Small intestine (tissue), 7 donors: ENCODE measurements around the gene VPS37B. TPM values are rescaled to one million over a fixed set of nuclear protein-coding genes. Genes with fewer than 3 reads are reported as not detected.
"Not testable (repeated sequence)": the region's sequence is repeated elsewhere in the genome, so short reads cannot be mapped to it uniquely, and the experiment has no call there.

Experiments used
- DNase-seq, 2 donors: peaks; one replicate each; pipeline versions ENCODE4 v3.0.0 to v3.0.0-alpha.2; 2013
- FAIRE-seq: peaks from 2 replicates; lab custom pipeline; 2012; peaks lifted over from hg19 to GRCh38; lab: Jason Lieb, UNC
- H3K27ac ChIP-seq, 3 donors: one replicate each; pipeline ENCODE4 v1.5.1; 2013; ENCODE audit warnings: low read length in 2 of 3, mild to moderate bottlenecking in 2 of 3, control low read depth in 1 of 3, inconsistent platforms in 1 of 3, low read depth in 1 of 3, moderate library complexity in 1 of 3
- H3K27me3 ChIP-seq, 3 donors: one replicate each; pipeline ENCODE4 v1.6.1; 2013; ENCODE audit warnings: low read length in 3 of 3, inconsistent platforms in 1 of 3; ENCODE audit not compliant: control insufficient read depth in 3 of 3, insufficient read depth in 3 of 3
- H3K36me3 ChIP-seq, 3 donors: one replicate each; pipeline ENCODE4 v1.6.1; 2013; ENCODE audit warnings: low read length in 3 of 3, inconsistent platforms in 1 of 3, low read depth in 1 of 3, mild to moderate bottlenecking in 1 of 3, moderate library complexity in 1 of 3; ENCODE audit not compliant: control insufficient read depth in 3 of 3, insufficient read depth in 2 of 3
- H3K4me1 ChIP-seq, 3 donors: one replicate each; pipeline ENCODE4 v1.6.1; 2013; ENCODE audit warnings: low read length in 2 of 3, inconsistent platforms in 1 of 3, low read depth in 1 of 3, mild to moderate bottlenecking in 1 of 3, moderate library complexity in 1 of 3; ENCODE audit not compliant: control insufficient read depth in 3 of 3, insufficient read depth in 2 of 3
- H3K4me3 ChIP-seq, 3 donors: one replicate each; pipeline ENCODE4 v1.5.1; 2013; ENCODE audit warnings: low read length in 3 of 3, control low read depth in 1 of 3, inconsistent platforms in 1 of 3, low read depth in 1 of 3, mild to moderate bottlenecking in 1 of 3, moderate library complexity in 1 of 3
- H3K9me3 ChIP-seq, 2 donors: one replicate each; pipeline ENCODE4 v1.6.1; 2013; ENCODE audit warnings: low read depth in 1 of 2, low read length in 1 of 2; ENCODE audit not compliant: control insufficient read depth in 2 of 2, insufficient read depth in 1 of 2
- WGBS, 3 donors: extraction: QIAGEN DNeasy Blood & Tissue Kit; methylation state at CpG; one replicate each; pipeline ENCODE4 v1.1.7; 2013; 5-methylcytosine and 5-hydroxymethylcytosine counted together
- polyA plus RNA-seq, 4 donors: library from polyadenylated mRNA; stranded (reverse) in 3 of 4; unstranded in 1 of 4; fragments of 200-250 nt in 3 of 4; fragments of 120-200 nt in 1 of 4; gene quantifications; one replicate each; pipeline versions ENCODE4 v1.2.1 to v1.2.3, GENCODE V29; 2013
- donor health status: healthy with polysubstance abuse.
- donor health status: control.
- donor health status: control.
- donor health status: Bipolar disorder and iron deficiency.
- donor health status: healthy.

VPS37B gene
- polyA plus RNA-seq, 4 donors: 22.8 to 31.4 (median 25.1) TPM

DNA sequence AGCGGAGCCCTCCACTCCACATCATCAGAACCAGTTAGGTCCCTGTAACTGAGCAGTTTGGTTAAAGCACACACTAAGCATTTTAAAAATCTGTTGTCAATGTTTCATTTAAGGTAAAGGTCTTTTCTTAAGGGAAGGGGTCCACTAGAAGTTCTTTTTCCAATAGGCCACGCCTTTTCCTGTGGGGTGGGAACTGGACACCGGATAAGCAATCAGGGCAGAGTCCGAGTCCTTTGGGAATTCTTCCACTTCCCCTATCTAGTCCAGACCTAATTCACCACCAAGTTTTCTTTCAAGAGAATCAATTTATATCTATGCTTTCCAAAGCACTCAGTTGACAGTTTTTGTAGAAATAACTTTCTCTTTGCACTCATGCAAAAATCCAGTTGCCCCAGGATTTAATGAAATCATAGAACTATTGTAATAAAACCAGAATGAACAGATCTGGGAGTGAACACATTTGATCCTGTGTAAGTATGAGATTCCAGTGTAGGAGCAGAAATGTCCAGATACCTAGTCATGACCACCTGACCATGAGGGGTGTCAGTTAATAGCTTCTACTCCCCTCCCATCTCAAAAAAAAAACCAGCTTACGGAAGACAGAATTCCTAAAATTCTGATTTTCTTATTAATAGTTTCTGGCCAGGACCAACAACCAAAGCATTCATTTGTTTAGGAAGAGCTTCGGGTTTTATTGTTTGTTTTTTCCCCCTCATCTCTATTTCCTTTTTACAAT lies 11.7 kb downstream of the VPS37B start:
- 58 to 64% (median 62%) methylated on average over 6 of the region's 6 CpGs for WGBS, 3 donors
- no peaks in the 10 kb centered on the region for H3K27me3 ChIP-seq
- peaks cover 17 to 52% (median 49%) of the 10 kb centered on the region in 3 donors for H3K4me1 ChIP-seq
- H3K4me3 ChIP-seq: no peak overlapping the region
- DNase-seq (peak; percentile 39 to 64), FAIRE-seq (no peak)
- no peaks in the 10 kb centered on the region for H3K9me3 ChIP-seq
- H3K27ac ChIP-seq: peak overlapping the region in 2 of 3 donors; percentile 24 to 73
- H3K36me3 ChIP-seq: peaks cover 0 to 15% (median 0%) of the 10 kb centered on the region in 3 donors

DNA sequence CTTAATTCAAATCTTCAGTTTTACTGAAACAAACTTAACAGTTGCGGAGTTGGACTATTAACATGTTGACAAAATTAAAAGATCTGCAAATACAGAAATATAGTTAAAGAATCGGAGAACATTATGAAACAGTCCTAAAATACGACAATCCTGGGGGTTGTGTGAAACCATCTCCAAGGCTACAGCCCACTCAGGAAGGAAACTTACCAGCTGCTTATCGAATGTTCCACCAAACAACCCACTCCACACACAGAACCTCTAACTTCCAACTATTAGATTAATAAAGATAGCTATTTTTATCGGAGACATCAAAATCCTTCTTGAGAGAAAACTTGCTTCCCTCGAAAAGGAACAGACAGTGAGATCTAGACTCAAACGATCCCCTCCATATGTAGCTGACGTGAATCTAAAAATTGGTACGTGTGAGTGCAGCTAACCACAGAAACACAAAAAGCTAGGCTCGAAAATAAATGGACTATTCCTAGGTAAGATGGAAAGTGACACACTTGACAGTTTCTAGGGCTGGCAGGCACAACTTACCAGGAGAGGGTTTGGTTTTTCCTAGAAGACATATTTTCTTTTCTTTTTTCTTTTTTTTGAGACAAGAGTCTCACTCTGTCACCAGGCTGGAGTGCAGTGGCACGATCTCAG lies 12.9 kb downstream of the VPS37B start:
- H3K27ac ChIP-seq: no peak overlapping the region
- DNase-seq (no peak), FAIRE-seq (no peak)
- WGBS, 3 donors: 71 to 88% (median 75%) methylated on average over 11 of the region's 11 CpGs
- no peak overlapping the region for H3K4me3 ChIP-seq
- H3K9me3 ChIP-seq: no peaks in the 10 kb centered on the region
- peaks cover 12 to 42% (median 37%) of the 10 kb centered on the region in 3 donors for H3K4me1 ChIP-seq
- no peaks in the 10 kb centered on the region for H3K27me3 ChIP-seq
- peaks cover 0 to 20% (median 0%) of the 10 kb centered on the region in 3 donors for H3K36me3 ChIP-seq

DNA sequence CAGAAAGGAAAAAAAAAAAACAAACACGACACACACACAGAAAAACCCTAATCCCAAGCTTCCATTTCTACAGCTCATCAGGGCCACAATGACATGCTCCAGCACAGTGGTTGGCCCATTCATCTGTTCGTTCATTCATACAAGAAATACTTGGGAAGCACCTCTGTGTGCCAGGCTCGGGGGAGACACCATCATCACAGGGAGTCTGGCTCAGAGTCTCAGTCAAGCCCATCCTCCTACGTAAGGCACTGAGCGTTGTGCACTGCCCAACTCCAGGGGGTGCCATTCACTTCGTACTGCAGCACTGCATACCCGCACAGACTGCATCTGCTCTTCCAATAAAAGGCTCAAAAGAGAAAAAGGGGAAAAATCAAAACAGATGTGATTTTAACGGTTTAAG lies 15.3 kb downstream of the VPS37B start:
- Histone ChIP-seq H3K4me1 (peaks cover 5 to 28% (median 14%) of the 10 kb centered on the region in 3 donors), H3K36me3 (peaks cover 0 to 25% (median 0%) of the 10 kb centered on the region in 3 donors), H3K4me3 (no peak overlapping the region), H3K27me3 (no peaks in the 10 kb centered on the region), H3K27ac (no peak overlapping the region), H3K9me3 (no peaks in the 10 kb centered on the region)
- 57 to 73% (median 65%) methylated on average over 8 of the region's 8 CpGs for WGBS, 3 donors
- no peak for FAIRE-seq
- no peak for DNase-seq

DNA sequence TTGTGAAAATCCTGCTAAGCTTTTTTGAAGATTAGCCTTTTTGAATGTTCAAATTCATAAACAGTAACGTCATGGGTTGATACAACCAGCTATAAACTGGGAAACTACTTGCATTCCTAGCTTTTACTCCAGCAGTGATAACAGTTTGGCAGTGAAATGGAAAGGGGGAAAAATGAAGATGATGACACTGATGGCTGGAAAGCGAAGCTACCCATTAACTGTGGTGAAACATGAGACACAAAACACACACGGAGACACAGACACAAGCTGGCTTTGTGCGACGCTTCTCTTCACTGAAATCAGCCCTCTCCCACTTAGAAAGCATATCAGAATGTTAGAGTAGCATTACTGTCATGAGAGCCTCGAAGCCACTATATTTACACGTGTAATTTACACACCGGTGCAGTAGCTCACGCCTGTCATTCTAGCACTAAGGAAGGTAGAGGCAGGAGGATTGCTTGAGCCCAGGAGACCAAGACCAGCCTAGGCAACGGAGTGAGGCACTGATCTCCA lies 15.7 kb downstream of the VPS37B start:
- FAIRE-seq (no peak), DNase-seq (no peak)
- Histone ChIP-seq H3K36me3 (peaks cover 0 to 25% (median 0%) of the 10 kb centered on the region in 3 donors), H3K27me3 (no peaks in the 10 kb centered on the region), H3K4me3 (no peak overlapping the region), H3K4me1 (peaks cover 5 to 28% (median 14%) of the 10 kb centered on the region in 3 donors), H3K9me3 (no peaks in the 10 kb centered on the region), H3K27ac (no peak overlapping the region)
- WGBS, 3 donors: 67 to 77% (median 76%) methylated on average over 10 of the region's 10 CpGs

DNA sequence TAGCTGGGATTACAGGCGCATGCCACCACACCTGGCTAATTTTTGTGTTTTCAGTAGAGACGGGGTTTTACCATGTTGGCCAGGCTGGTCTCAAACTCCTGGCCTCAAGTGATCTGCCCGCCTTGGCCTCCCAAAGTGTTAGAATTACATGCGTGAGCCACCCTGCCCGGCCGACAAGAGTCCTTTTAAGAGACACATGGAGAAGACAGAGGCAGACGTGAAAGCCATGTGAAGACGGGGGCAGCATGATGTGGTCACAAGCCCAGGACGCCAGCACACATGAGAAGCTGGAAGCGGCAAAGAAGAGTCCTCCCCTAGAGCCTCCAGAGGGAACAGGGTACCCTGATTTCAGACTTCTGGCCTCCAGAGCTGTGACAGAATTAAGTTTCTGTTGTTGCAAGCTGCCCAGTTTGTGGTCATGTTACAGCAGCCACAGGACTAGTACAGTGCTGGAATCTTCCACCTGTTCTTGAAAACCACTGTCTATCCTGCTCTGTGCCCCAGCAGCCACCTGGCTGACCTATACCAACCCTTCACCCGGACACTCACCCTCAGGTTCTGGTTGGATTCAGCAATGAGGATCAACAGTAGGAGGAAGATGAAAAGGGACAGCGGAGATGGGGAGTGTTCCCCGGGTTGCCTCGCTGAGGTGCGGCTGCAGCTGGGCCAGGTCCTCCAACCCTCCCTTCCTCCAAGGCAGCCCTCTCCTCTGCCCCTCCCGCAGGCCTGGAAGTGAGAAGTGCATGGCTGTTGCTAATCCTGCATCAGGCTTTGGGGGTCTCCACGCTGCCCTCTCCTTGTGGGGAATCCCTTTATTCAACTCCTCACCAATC lies 16.9 kb downstream of the VPS37B start:
- Histone ChIP-seq H3K4me1 (peaks cover 3 to 24% (median 7%) of the 10 kb centered on the region in 3 donors), H3K27ac (peak overlapping the region in 1 of 3 donors; percentile 48), H3K36me3 (peaks cover 0 to 27% (median 0%) of the 10 kb centered on the region in 3 donors), H3K4me3 (no peak overlapping the region), H3K27me3 (no peaks in the 10 kb centered on the region), H3K9me3 (no peaks in the 10 kb centered on the region)
- WGBS, 3 donors: 78 to 80% (median 79%) methylated on average over 17 of the region's 17 CpGs
- DNase-seq (no peak), FAIRE-seq (no peak)

DNA sequence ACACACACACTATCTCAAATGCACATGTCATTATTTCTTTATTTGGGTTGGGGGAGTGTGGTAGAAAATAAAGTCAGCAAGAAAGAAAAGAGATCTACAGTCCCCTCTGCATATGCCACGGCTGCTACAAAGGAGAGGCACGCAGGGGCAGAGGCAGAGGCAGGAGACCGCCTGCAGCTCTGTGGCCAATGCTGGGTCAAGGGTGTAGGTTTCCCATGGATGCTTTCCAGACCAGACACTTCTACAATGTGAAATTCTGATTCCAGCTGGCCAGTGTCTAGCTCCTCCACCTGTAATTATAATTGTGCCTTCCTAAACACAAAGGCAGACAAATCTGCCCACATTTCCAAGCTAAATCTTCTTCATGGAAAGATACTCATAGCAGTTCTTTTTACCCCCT lies 19.2 kb downstream of the VPS37B start:
- H3K4me1 ChIP-seq: peaks cover 2 to 25% (median 21%) of the 10 kb centered on the region in 3 donors
- no peak for FAIRE-seq
- H3K27ac ChIP-seq: no peak overlapping the region
- WGBS, 3 donors: 76 to 92% (median 83%) methylated on average over 3 of the region's 3 CpGs
- no peak for DNase-seq
- H3K36me3 ChIP-seq: peaks cover 0 to 39% (median 0%) of the 10 kb centered on the region in 3 donors
- no peak overlapping the region for H3K4me3 ChIP-seq
- no peaks in the 10 kb centered on the region for H3K27me3 ChIP-seq
- no peaks in the 10 kb centered on the region for H3K9me3 ChIP-seq

DNA sequence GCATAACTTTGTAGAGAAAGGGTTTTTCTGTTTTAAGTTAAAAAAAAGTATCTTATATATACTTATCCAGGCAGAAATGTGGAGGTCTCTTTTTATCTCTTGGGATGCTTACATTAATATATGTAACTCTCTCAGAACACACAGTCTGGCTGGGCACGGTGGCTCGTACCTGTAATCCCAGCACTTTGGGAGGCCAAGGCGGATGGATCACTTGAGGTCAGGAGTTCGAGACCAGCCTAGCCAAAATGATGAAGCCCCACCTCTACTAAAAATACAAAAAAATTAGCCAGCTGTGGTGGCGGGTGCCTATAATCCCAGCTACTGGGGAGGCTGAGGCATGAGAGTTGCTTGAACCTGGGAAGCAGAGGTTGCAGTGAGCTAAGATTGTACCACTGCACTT lies 19.6 kb downstream of the VPS37B start:
- FAIRE-seq, H3K9me3 ChIP-seq, H3K4me3 ChIP-seq, DNase-seq, H3K27ac ChIP-seq, H3K27me3 ChIP-seq: not testable (repeated sequence)
- WGBS, 3 donors: 91 to 94% (median 94%) methylated on average over 5 of the region's 5 CpGs
- peaks cover 2 to 26% (median 22%) of the 10 kb centered on the region in 3 donors for H3K4me1 ChIP-seq
- H3K36me3 ChIP-seq: peaks cover 0 to 36% (median 0%) of the 10 kb centered on the region in 3 donors
